Peyer's patch (tissue), 4 donors: ENCODE measurements around the gene MYO3A. TPM values are rescaled to one million over a fixed set of nuclear protein-coding genes. Genes with fewer than 3 reads are reported as not detected.

Source experiments
- DNase-seq, 3 donors: peaks; one replicate each; pipeline ENCODE4 v3.0.0-alpha.2; 2017 to 2019
- H3K27ac ChIP-seq, 4 donors: fragments of 200-600 bp; sonication (generic); one replicate each; pipeline ENCODE4 v1.5.1; 2016 to 2019
- H3K27me3 ChIP-seq, 2 donors: fragments of 200-600 bp; sonication (generic); one replicate each; pipeline ENCODE4 v1.5.1; 2019
- H3K36me3 ChIP-seq, 3 donors: fragments of 200-600 bp; sonication (generic); one replicate each; pipeline ENCODE4 v1.5.1; 2016 to 2019
- H3K4me1 ChIP-seq, 4 donors: fragments of 200-600 bp; sonication (generic); one replicate each; pipeline ENCODE4 v1.5.1; 2016 to 2019
- H3K4me3 ChIP-seq, 4 donors: fragments of 200-600 bp; sonication (generic); 1 replicate in 3 of 4; 2 replicates in 1 of 4; pipeline ENCODE4 v1.5.1; 2016 to 2019; ENCODE audit warnings: mild to moderate bottlenecking in 1 of 4
- H3K9me3 ChIP-seq, 4 donors: fragments of 200-600 bp; sonication (generic); one replicate each; pipeline ENCODE4 v1.5.1; 2016 to 2019; ENCODE audit warnings: mild to moderate bottlenecking in 1 of 4
- CTCF ChIP-seq, 6 experiments: fragments of 450-650 bp in 4 of 6; fragments of 200-600 bp in 2 of 6; sonication (generic) in 1 of 6; IDR thresholded peaks; one replicate each; pipeline ENCODE4 v1.5.1; 2017 to 2019; ENCODE audit warnings: antibody characterized with exemption in 6 of 6, mild to moderate bottlenecking in 3 of 6, moderate library complexity in 1 of 6
- POLR2A ChIP-seq, 2 donors: fragments of 450-650 bp; IDR thresholded peaks; one replicate each; pipeline ENCODE4 v1.5.1; 2017; ENCODE audit warnings: antibody characterized with exemption in 2 of 2, mild to moderate bottlenecking in 2 of 2, moderate library complexity in 2 of 2
- total RNA-seq, 4 donors: library from RNA; depleted of rRNA; stranded (reverse); fragments of >200 nt; gene quantifications; one replicate each; pipeline ENCODE4 v1.1.0, GENCODE V29; 2016

Gene MYO3A
- total RNA-seq, 4 donors from 2014 or later: 0.13 to 1.7 TPM; not detected in 2

- Histone ChIP-seq H3K27ac (no peak overlapping the region), H3K4me1 (no peaks in the 10 kb centered on the region), H3K9me3 (no peaks in the 10 kb centered on the region), H3K4me3 (no peak overlapping the region), H3K36me3 (no peaks in the 10 kb centered on the region), H3K27me3 (no peaks in the 10 kb centered on the region)
- TF ChIP-seq POLR2A (IDR thresholded peaks at IDR 0.05) (no peak), CTCF (IDR thresholded peaks at IDR 0.05) (no peak)
- DNase-seq: no peak
Measured at GRCh38 chr10:26198119-26198518, 264.1 kb downstream of the MYO3A start.

GRCh38 chr10:26199841-26200240, 265.8 kb downstream of the MYO3A start:
- no peak for TF ChIP-seq POLR2A (IDR thresholded peaks at IDR 0.05)
- Histone ChIP-seq H3K4me3 (no peak overlapping the region), H3K27ac (no peak overlapping the region), H3K9me3 (no peaks in the 10 kb centered on the region), H3K36me3 (no peaks in the 10 kb centered on the region), H3K27me3 (no peaks in the 10 kb centered on the region), H3K4me1 (no peaks in the 10 kb centered on the region)
- no peak for DNase-seq

- TF ChIP-seq POLR2A (IDR thresholded peaks at IDR 0.05) (no peak), CTCF (IDR thresholded peaks at IDR 0.05) (no peak)
- no peak for DNase-seq
- no peaks in the 10 kb centered on the region for H3K27me3 ChIP-seq
- no peaks in the 10 kb centered on the region for H3K4me1 ChIP-seq
- H3K27ac ChIP-seq: no peak overlapping the region
- H3K4me3 ChIP-seq: no peak overlapping the region
- no peaks in the 10 kb centered on the region for H3K36me3 ChIP-seq
- no peaks in the 10 kb centered on the region for H3K9me3 ChIP-seq
Measured at GRCh38 chr10:26205223-26205622, 271.2 kb downstream of the MYO3A start.

GRCh38 chr10:26211781-26212444, 277.9 kb downstream of the MYO3A start:
- TF ChIP-seq CTCF (IDR thresholded peaks at IDR 0.05): no peak
- Histone ChIP-seq H3K27me3 (peaks cover 0 to 16% of the 10 kb centered on the region in 2 donors), H3K36me3 (no peaks in the 10 kb centered on the region), H3K4me3 (no peak overlapping the region), H3K9me3 (peaks cover 0 to 5% (median 0%) of the 10 kb centered on the region in 4 donors), H3K4me1 (peaks cover 0 to 13% (median 2%) of the 10 kb centered on the region in 4 donors), H3K27ac (no peak overlapping the region)
- DNase-seq: no peak

GRCh38 chr10:26212511-26212910, 278.5 kb downstream of the MYO3A start:
- Histone ChIP-seq H3K27ac (no peak overlapping the region), H3K4me1 (peaks cover 0 to 13% (median 3%) of the 10 kb centered on the region in 4 donors), H3K36me3 (no peaks in the 10 kb centered on the region), H3K4me3 (no peak overlapping the region), H3K27me3 (peaks cover 0 to 22% of the 10 kb centered on the region in 2 donors), H3K9me3 (peaks cover 0 to 5% (median 0%) of the 10 kb centered on the region in 4 donors)
- no peak for TF ChIP-seq POLR2A (IDR thresholded peaks at IDR 0.05)
- no peak for DNase-seq

GRCh38 chr10:26213157-26213800, 279.2 kb downstream of the MYO3A start:
- Histone ChIP-seq H3K27me3 (peaks cover 0 to 30% of the 10 kb centered on the region in 2 donors), H3K9me3 (peaks cover 0 to 5% (median 0%) of the 10 kb centered on the region in 4 donors), H3K27ac (no peak overlapping the region), H3K4me1 (peaks cover 0 to 13% (median 6%) of the 10 kb centered on the region in 4 donors), H3K4me3 (no peak overlapping the region), H3K36me3 (no peaks in the 10 kb centered on the region)
- TF ChIP-seq POLR2A (IDR thresholded peaks at IDR 0.05) (no peak), CTCF (IDR thresholded peaks at IDR 0.05) (no peak)
- no peak for DNase-seq
